ENCODE data around the gene PGP.
"Not testable (repeated sequence)": the region's sequence is repeated elsewhere in the genome, so short reads cannot be mapped to it uniquely, and the experiment has no call there.

The PGP gene

GRCh38 chr16:2204416-2205103, 10.1 kb downstream of the PGP start:
- Mint-ChIP-seq H3K4me1 (ENCODE audit: low read depth) (peaks cover 13% of the 10 kb centered on the region), H3K27me3 (ENCODE audit: low read depth) (peaks cover 12% of the 10 kb centered on the region), H3K9me3 (no peaks in the 10 kb centered on the region), H3K27ac (peak overlapping the region; percentile 72), H3K36me3 (ENCODE audit: low read depth) (peaks cover 10% of the 10 kb centered on the region), H3K4me3 (peak overlapping the region; percentile 74)

- H3K27ac Mint-ChIP-seq; H3K36me3 Mint-ChIP-seq (ENCODE audit: low read depth); H3K9me3 Mint-ChIP-seq: not testable (repeated sequence)
- H3K4me3 Mint-ChIP-seq = peak overlapping the region; percentile 32
- H3K4me1 Mint-ChIP-seq (ENCODE audit: low read depth) = peaks cover 13% of the 10 kb centered on the region
- peaks cover 22% of the 10 kb centered on the region for H3K27me3 Mint-ChIP-seq (ENCODE audit: low read depth)
Measured at GRCh38 chr16:2203119-2203688, 11.4 kb downstream of the PGP start.

GRCh38 chr16:2200313-2200712, 14.3 kb downstream of the PGP start:
- no peak overlapping the region for H3K27ac Mint-ChIP-seq
- H3K27me3 Mint-ChIP-seq (ENCODE audit: low read depth) = peaks cover 34% of the 10 kb centered on the region
- no peak overlapping the region for H3K4me3 Mint-ChIP-seq
- no peaks in the 10 kb centered on the region for H3K9me3 Mint-ChIP-seq
- H3K36me3 Mint-ChIP-seq (ENCODE audit: low read depth) = peaks cover 1% of the 10 kb centered on the region
- H3K4me1 Mint-ChIP-seq (ENCODE audit: low read depth) = peaks cover 4% of the 10 kb centered on the region

- Mint-ChIP-seq H3K4me3 (no peak overlapping the region), H3K27me3 (ENCODE audit: low read depth) (peaks cover 40% of the 10 kb centered on the region), H3K27ac (no peak overlapping the region), H3K4me1 (ENCODE audit: low read depth) (peaks cover 6% of the 10 kb centered on the region), H3K36me3 (ENCODE audit: low read depth) (peaks cover 1% of the 10 kb centered on the region), H3K9me3 (no peaks in the 10 kb centered on the region)
Measured at GRCh38 chr16:2199621-2200139, 15.0 kb downstream of the PGP start.

GRCh38 chr16:2199095-2199494, 15.5 kb downstream of the PGP start:
- H3K9me3 Mint-ChIP-seq = no peaks in the 10 kb centered on the region
- H3K4me3 Mint-ChIP-seq = no peak overlapping the region
- peaks cover 42% of the 10 kb centered on the region for H3K27me3 Mint-ChIP-seq (ENCODE audit: low read depth)
- peaks cover 2% of the 10 kb centered on the region for H3K4me1 Mint-ChIP-seq (ENCODE audit: low read depth)
- peaks cover 1% of the 10 kb centered on the region for H3K36me3 Mint-ChIP-seq (ENCODE audit: low read depth)
- no peak overlapping the region for H3K27ac Mint-ChIP-seq

- Mint-ChIP-seq H3K4me1 (ENCODE audit: low read depth) (peaks cover 2% of the 10 kb centered on the region), H3K36me3 (ENCODE audit: low read depth) (peaks cover 1% of the 10 kb centered on the region), H3K27ac (no peak overlapping the region), H3K9me3 (no peaks in the 10 kb centered on the region), H3K27me3 (ENCODE audit: low read depth) (peaks cover 42% of the 10 kb centered on the region), H3K4me3 (peak overlapping the region; percentile 28)
Measured at GRCh38 chr16:2198283-2198682, 16.4 kb downstream of the PGP start.

- Mint-ChIP-seq H3K27ac (no peak overlapping the region), H3K4me1 (ENCODE audit: low read depth) (peaks cover 2% of the 10 kb centered on the region), H3K4me3 (peak overlapping the region; percentile 28), H3K27me3 (ENCODE audit: low read depth) (peaks cover 42% of the 10 kb centered on the region), H3K36me3 (ENCODE audit: low read depth) (peaks cover 1% of the 10 kb centered on the region), H3K9me3 (no peaks in the 10 kb centered on the region)
Measured at GRCh38 chr16:2197765-2198164, 16.9 kb downstream of the PGP start.

- Mint-ChIP-seq H3K4me1 (ENCODE audit: low read depth) (peaks cover 2% of the 10 kb centered on the region), H3K27me3 (ENCODE audit: low read depth) (peaks cover 42% of the 10 kb centered on the region), H3K9me3 (no peaks in the 10 kb centered on the region), H3K4me3 (peak overlapping the region; percentile 17), H3K27ac (no peak overlapping the region), H3K36me3 (ENCODE audit: low read depth) (no peaks in the 10 kb centered on the region)
Measured at GRCh38 chr16:2196981-2197511, 17.6 kb downstream of the PGP start.

- peak within 1 kb of the TSS; percentile 17 for H3K4me3 Mint-ChIP-seq
- H3K27ac Mint-ChIP-seq = no peak within 1 kb of the TSS
- peaks cover 41% of the 10 kb centered on the region for H3K27me3 Mint-ChIP-seq (ENCODE audit: low read depth)
- H3K9me3 Mint-ChIP-seq = no peaks in the 10 kb centered on the region
- H3K4me1 Mint-ChIP-seq (ENCODE audit: low read depth) = peaks cover 2% of the 10 kb centered on the region
- no peaks in the 10 kb centered on the region for H3K36me3 Mint-ChIP-seq (ENCODE audit: low read depth)
Measured at GRCh38 chr16:2196162-2196980, 18.3 kb downstream of the PGP start, which contains the start of gene CASKIN1. CASKIN1 (minus strand) TSS chr16:2196605; CDS start chr16:2196432, 173 bp downstream.

GRCh38 chr16:2195322-2196161, 19.1 kb downstream of the PGP start:
- no peak overlapping the region for H3K4me3 Mint-ChIP-seq
- no peaks in the 10 kb centered on the region for H3K9me3 Mint-ChIP-seq
- no peaks in the 10 kb centered on the region for H3K36me3 Mint-ChIP-seq (ENCODE audit: low read depth)
- peaks cover 38% of the 10 kb centered on the region for H3K27me3 Mint-ChIP-seq (ENCODE audit: low read depth)
- peaks cover 2% of the 10 kb centered on the region for H3K4me1 Mint-ChIP-seq (ENCODE audit: low read depth)
- H3K27ac Mint-ChIP-seq = no peak overlapping the region

- no peak overlapping the region for H3K27ac Mint-ChIP-seq
- H3K4me1 Mint-ChIP-seq (ENCODE audit: low read depth) = peaks cover 2% of the 10 kb centered on the region
- no peaks in the 10 kb centered on the region for H3K9me3 Mint-ChIP-seq
- no peaks in the 10 kb centered on the region for H3K36me3 Mint-ChIP-seq (ENCODE audit: low read depth)
- H3K27me3 Mint-ChIP-seq (ENCODE audit: low read depth) = peaks cover 33% of the 10 kb centered on the region
- no peak overlapping the region for H3K4me3 Mint-ChIP-seq
Measured at GRCh38 chr16:2194852-2195321, 19.8 kb downstream of the PGP start.

GRCh38 chr16:2194166-2194834, 20.3 kb downstream of the PGP start:
- Mint-ChIP-seq H3K36me3 (ENCODE audit: low read depth) (no peaks in the 10 kb centered on the region), H3K27me3 (ENCODE audit: low read depth) (peaks cover 33% of the 10 kb centered on the region), H3K9me3 (no peaks in the 10 kb centered on the region), H3K4me1 (ENCODE audit: low read depth) (peaks cover 2% of the 10 kb centered on the region), H3K4me3 (no peak overlapping the region), H3K27ac (no peak overlapping the region)

- Mint-ChIP-seq H3K4me3 (no peak overlapping the region), H3K36me3 (ENCODE audit: low read depth) (no peaks in the 10 kb centered on the region), H3K4me1 (ENCODE audit: low read depth) (peaks cover 2% of the 10 kb centered on the region), H3K27me3 (ENCODE audit: low read depth) (peaks cover 12% of the 10 kb centered on the region), H3K27ac (no peak overlapping the region), H3K9me3 (no peaks in the 10 kb centered on the region)
Measured at GRCh38 chr16:2191446-2191706, 23.3 kb downstream of the PGP start.
